Activated CD4-positive, alpha-beta T cell treated with anti-CD3 and anti-CD28 coated beads, Interleukin-2, amount 10 ng/mL, durations not matched to agents 7 days and 5 days (primary cell): Measurements from ENCODE around the gene SNX25. TPM values are rescaled to one million over a fixed set of nuclear protein-coding genes. Genes with fewer than 3 reads are reported as not detected.
"Not testable (repeated sequence)": the region's sequence is repeated elsewhere in the genome, so short reads cannot be mapped to it uniquely, and the experiment has no call there.

Experiments used
- CTCF ChIA-PET: fragments of 350-600 bp; sonication (Branson Sonifier 250); formaldehyde crosslinking; loops from one replicate; lab custom pipeline; 2021; ENCODE audit warnings: antibody characterized with exemption; lab: Charles Lee
- POLR2A ChIA-PET: fragments of 350-600 bp; sonication (Branson Sonifier 250); formaldehyde crosslinking; loops from one replicate; lab custom pipeline; 2021; ENCODE audit warnings: antibody characterized with exemption; lab: Charles Lee
- DNase-seq: peaks from one replicate; pipeline ENCODE4 v3.0.0-alpha.2; 2020
- H3K27ac Mint-ChIP-seq: one replicate; pipeline ENCODE4 v1.8.0; 2021; ENCODE audit warnings: mild to moderate bottlenecking, moderate library complexity, mixed read lengths
- H3K27me3 Mint-ChIP-seq: one replicate; pipeline ENCODE4 v1.8.0; 2021; ENCODE audit warnings: mixed read lengths
- H3K36me3 Mint-ChIP-seq: one replicate; pipeline ENCODE4 v1.8.0; 2021; ENCODE audit warnings: low read depth, mixed read lengths
- H3K4me1 Mint-ChIP-seq: one replicate; pipeline ENCODE4 v1.8.0; 2021; ENCODE audit warnings: mixed read lengths
- H3K4me3 Mint-ChIP-seq: one replicate; pipeline ENCODE4 v1.8.0; 2021; ENCODE audit warnings: mild to moderate bottlenecking, moderate library complexity, mixed read lengths
- H3K9me3 Mint-ChIP-seq: one replicate; pipeline ENCODE4 v1.8.0; 2021; ENCODE audit warnings: mixed read lengths
- total RNA-seq, 2 experiments: library from RNA; stranded (reverse); gene quantifications; one replicate each; pipeline ENCODE4 v1.2.3, GENCODE V29; 2021

Gene SNX25
- total RNA-seq, 2 experiments from 2014 or later = 9.0 to 12.0 TPM

DNA sequence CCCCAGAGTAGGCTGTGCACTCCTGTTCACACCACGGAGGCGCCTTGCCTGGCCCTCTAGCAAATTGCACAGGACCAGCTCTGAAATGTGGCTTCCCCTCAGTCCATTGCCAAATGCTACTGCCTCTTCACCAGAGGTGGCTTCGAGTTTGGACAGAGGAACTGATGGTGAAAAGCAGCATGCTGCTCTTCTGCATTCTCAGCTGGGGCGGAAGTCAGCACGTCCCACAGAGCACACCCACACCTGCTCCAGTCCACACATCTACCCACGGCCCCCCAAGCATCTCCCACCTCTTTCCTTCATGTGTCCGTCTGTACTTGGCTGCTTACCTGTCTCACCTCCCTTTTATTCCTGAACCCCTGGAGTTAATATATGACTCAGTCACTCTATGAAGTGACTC lies 142.8 kb downstream of the SNX25 start:
- Mint-ChIP-seq H3K36me3 (peaks cover 25% of the 10 kb centered on the region), H3K27ac (peak overlapping the region; percentile 14), H3K4me1 (peaks cover 5% of the 10 kb centered on the region), H3K27me3 (no peaks in the 10 kb centered on the region), H3K9me3 (no peaks in the 10 kb centered on the region), H3K4me3 (no peak overlapping the region)
- DNase-seq = no peak
- ChIA-PET POLR2A (no interaction called here), CTCF (interaction anchor here (1.2 kb wide), 1 partner anchor 10 kb away, joined by 3 read pairs; no protein-coding TSS in a partner anchor)

DNA sequence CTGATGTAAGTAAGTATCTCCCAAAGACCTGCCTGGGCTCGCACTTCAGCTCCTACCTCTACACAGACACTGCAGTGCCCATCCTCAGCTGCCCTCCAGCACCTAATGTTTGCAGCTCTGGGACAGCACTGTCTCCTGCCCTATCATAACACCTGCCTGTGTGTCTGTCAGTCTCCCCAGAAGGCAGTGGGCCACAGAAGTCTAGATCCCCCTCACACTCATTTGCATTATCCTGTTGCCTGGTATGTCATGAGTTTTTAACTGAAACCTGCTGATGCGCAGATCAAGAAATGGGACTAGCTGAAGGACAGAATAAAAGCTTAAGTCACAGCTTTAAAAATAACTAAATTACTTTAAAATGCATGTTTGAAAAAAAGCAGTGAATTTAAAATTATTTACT lies 143.3 kb downstream of the SNX25 start:
- Mint-ChIP-seq H3K9me3 (no peaks in the 10 kb centered on the region), H3K4me3 (no peak overlapping the region), H3K27me3 (no peaks in the 10 kb centered on the region), H3K27ac (no peak overlapping the region), H3K36me3 (peaks cover 25% of the 10 kb centered on the region), H3K4me1 (peaks cover 5% of the 10 kb centered on the region)
- CTCF ChIA-PET = interaction anchor here (1.2 kb wide), 1 partner anchor 10 kb away, joined by 3 read pairs; no protein-coding TSS in a partner anchor
- DNase-seq = no peak
- POLR2A ChIA-PET = no interaction called here

DNA sequence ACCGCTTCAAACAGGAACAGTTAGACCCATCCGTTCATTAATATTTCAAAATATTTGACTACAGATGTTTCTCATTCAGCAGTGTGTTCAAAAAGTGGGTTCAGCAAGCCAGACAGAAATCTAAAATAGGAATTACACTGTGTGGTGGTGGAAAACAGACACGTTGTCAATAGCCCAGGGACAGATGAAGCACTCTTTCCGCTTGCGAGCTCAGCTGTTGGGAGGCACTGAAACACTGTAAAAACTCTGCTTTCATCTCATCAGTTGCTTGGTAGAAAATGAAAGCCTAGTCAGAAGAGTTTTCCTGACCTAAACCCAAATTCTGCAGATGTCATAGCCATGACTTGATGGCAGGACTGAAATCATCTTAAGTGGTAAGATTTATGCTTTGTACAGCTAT lies 147.8 kb downstream of the SNX25 start:
- Mint-ChIP-seq H3K27ac (no peak overlapping the region), H3K27me3 (no peaks in the 10 kb centered on the region), H3K9me3 (no peaks in the 10 kb centered on the region), H3K4me3 (no peak overlapping the region), H3K36me3 (peaks cover 17% of the 10 kb centered on the region), H3K4me1 (no peaks in the 10 kb centered on the region)
- ChIA-PET CTCF (interaction anchor here (0.9 kb wide), 1 partner anchor 23 kb away, joined by 3 read pairs; no protein-coding TSS in a partner anchor), POLR2A (no interaction called here)
- DNase-seq = no peak

DNA sequence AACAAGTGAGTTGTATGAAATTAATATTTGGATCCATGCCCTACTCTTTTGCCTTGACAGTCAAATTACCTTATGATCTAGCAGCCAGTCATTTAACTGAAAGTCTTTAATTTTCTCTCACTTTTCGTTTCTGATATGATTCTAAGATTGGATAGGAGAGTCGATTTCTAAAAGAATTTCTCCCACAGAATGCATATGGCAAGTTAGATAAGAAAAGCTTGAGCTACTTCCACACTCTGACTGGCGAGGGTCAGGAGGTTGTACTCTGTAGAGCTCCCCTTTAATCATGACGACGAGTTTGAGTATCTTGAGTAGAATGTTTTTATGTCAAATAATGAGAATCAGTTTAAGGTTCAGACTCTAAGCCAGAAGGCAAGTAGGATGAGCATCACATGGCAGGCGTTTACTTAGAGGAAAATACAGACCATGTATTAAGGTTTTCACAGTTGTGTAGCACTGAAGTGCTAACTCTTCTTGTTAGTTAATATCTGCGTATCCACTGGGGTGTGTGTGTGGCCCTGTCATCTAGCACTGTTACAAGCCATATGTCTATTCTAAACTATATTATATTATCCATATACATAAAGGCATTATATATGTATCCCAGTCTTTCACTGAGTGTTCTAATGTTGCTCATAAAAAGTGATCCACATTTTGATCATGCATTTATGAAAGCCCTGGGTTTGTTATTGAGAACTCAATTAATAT lies 148.5 kb downstream of the SNX25 start:
- Mint-ChIP-seq H3K9me3 (no peaks in the 10 kb centered on the region), H3K27me3 (no peaks in the 10 kb centered on the region), H3K36me3 (peaks cover 11% of the 10 kb centered on the region), H3K4me3 (no peak overlapping the region), H3K4me1 (no peaks in the 10 kb centered on the region), H3K27ac (no peak overlapping the region)
- no peak for DNase-seq
- ChIA-PET POLR2A (no interaction called here), CTCF (interaction anchor here (0.9 kb wide), 1 partner anchor 22 kb away, joined by 3 read pairs; no protein-coding TSS in a partner anchor)

DNA sequence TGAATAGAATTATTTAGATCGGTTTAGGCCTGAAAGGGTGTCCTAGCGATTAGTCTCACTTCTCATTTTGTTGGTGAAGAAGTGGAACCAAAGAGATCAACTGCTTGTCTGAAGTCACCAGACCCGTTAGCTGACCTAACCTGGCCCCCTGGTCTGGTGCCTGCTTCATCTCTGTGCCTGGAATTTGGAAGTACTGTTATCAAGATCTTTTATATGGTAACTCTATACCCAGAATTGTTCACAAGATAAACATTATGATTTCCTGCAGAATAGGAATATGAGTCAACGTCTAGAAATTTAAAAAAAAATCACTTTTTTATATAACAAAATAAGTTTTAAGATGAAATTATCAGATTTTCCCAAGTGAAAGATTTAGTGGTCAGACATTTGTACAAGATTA lies 149.1 kb downstream of the SNX25 start:
- peaks cover 9% of the 10 kb centered on the region for H3K36me3 Mint-ChIP-seq
- DNase-seq = no peak
- no peak overlapping the region for H3K27ac Mint-ChIP-seq
- CTCF ChIA-PET = no interaction called here
- H3K4me1 Mint-ChIP-seq = no peaks in the 10 kb centered on the region
- H3K9me3 Mint-ChIP-seq = no peaks in the 10 kb centered on the region
- POLR2A ChIA-PET = no interaction called here
- H3K4me3 Mint-ChIP-seq = no peak overlapping the region
- no peaks in the 10 kb centered on the region for H3K27me3 Mint-ChIP-seq

DNA sequence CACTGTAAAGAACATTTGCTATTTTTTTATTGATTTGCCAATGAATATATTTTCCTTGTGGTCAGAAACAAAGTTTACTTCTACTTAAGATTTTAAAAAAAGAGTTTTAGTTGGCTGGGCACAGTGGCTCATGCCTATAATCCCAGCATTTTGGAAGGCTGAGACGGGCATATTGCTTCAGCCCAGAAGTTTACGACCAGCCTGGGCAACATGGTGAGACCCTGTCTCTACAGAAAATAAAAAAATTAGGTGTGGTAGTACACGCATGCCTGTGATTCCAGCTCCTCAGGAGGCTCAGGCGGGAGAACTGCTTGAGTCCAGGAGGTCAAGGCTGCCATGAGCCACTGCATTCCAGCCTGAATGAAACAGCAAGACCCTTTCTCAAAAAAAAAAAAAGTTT lies 149.6 kb downstream of the SNX25 start:
- H3K4me3 Mint-ChIP-seq = no peak overlapping the region
- ChIA-PET CTCF (no interaction called here), POLR2A (no interaction called here)
- H3K27ac Mint-ChIP-seq = no peak overlapping the region
- H3K27me3 Mint-ChIP-seq = no peaks in the 10 kb centered on the region
- H3K36me3 Mint-ChIP-seq = peaks cover 9% of the 10 kb centered on the region
- no peaks in the 10 kb centered on the region for H3K4me1 Mint-ChIP-seq
- H3K9me3 Mint-ChIP-seq = no peaks in the 10 kb centered on the region
- no peak for DNase-seq

DNA sequence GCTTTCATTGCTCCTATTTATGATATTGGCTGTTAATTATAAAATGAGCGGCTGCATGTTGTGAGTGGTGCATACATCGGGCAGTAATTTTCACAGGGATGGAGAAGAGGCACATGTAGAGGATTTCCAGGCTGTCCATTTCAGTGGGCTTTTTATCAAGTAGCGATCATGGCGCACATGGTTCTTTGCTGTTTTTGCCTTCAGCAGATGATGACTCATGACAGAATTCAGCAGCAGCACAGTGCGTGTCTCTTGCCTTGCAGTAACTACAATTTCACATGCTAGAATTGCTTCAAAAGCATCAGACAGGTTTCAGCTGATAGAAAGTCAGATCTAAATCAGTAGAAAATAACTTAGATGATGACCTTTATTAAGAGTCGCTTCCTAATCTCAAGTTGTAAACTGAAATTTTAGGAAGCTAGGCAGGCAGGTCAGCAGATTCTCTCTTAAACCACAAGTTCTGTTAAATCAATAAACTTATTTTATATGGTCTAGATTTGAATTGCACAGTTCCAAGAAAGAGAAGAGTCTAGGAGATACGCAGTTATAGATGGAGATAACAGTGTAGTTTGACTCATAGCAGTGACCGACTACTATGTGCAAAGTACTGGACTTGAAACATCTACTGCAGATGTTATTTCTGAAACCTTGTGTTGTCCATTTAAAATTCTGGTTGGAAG lies 150.5 kb downstream of the SNX25 start:
- Mint-ChIP-seq H3K4me1 (no peaks in the 10 kb centered on the region), H3K36me3 (peaks cover 9% of the 10 kb centered on the region), H3K4me3 (no peak overlapping the region), H3K27me3 (no peaks in the 10 kb centered on the region), H3K9me3 (no peaks in the 10 kb centered on the region), H3K27ac (no peak overlapping the region)
- POLR2A ChIA-PET = no interaction called here
- CTCF ChIA-PET = no interaction called here
- DNase-seq = no peak

DNA sequence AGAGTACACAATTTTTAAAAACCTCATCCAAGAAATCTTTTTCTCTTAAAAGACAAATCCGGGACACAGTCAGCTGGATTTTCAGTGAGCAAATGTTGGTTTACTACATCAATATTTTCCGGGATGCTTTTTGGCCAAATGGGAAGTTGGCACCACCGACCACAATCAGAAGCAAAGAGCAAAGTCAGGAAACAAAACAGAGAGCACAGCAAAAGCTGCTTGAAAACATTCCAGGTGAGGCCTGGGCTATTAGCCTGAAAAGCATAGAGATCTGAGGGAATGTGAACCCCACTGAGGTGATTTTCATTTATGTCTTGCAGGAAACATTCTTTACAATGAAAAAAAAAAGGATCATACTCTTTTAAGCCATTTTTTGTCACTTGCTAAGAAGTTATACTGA lies 152.5 kb downstream of the SNX25 start:
- CTCF ChIA-PET = interaction anchor here (0.7 kb wide), 1 partner anchor 12 kb away, joined by 3 read pairs; no protein-coding TSS in a partner anchor
- no peak overlapping the region for H3K27ac Mint-ChIP-seq
- H3K36me3 Mint-ChIP-seq = peaks cover 9% of the 10 kb centered on the region
- DNase-seq = no peak
- no peaks in the 10 kb centered on the region for H3K4me1 Mint-ChIP-seq
- H3K27me3 Mint-ChIP-seq = no peaks in the 10 kb centered on the region
- POLR2A ChIA-PET = interaction anchor here (0.7 kb wide), 1 partner anchor 153 kb away, joined by 4 read pairs; no protein-coding TSS in a partner anchor
- no peak overlapping the region for H3K4me3 Mint-ChIP-seq
- no peaks in the 10 kb centered on the region for H3K9me3 Mint-ChIP-seq

DNA sequence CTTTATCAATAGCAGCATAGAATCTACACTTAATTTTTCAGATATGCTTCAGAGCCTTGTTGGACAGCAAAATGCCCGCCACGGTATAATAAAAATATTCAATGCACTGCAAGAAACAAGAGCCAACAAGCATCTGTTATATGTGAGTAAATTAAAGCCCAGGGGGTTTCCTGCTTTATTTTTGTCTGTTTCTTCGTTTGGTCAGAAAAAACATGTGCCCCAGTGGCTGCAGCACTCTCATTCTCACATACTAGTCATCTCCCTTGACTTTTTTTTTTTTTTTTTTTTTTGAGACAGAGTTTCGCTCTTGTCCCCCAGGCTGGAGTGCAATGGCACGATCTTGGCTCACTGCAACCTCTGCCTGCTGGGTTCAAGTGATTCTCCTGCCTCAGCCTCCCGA lies 153.2 kb downstream of the SNX25 start:
- not testable (repeated sequence) for H3K27ac Mint-ChIP-seq, H3K4me3 Mint-ChIP-seq, H3K9me3 Mint-ChIP-seq, H3K36me3 Mint-ChIP-seq, H3K4me1 Mint-ChIP-seq, H3K27me3 Mint-ChIP-seq, DNase-seq
- ChIA-PET POLR2A (interaction anchor here (0.7 kb wide), 1 partner anchor 154 kb away, joined by 4 read pairs; no protein-coding TSS in a partner anchor), CTCF (interaction anchor here (0.6 to 0.7 kb wide), 2 partner anchors 11 to 49 kb away, joined by 3 read pairs; no protein-coding TSS in a partner anchor)

DNA sequence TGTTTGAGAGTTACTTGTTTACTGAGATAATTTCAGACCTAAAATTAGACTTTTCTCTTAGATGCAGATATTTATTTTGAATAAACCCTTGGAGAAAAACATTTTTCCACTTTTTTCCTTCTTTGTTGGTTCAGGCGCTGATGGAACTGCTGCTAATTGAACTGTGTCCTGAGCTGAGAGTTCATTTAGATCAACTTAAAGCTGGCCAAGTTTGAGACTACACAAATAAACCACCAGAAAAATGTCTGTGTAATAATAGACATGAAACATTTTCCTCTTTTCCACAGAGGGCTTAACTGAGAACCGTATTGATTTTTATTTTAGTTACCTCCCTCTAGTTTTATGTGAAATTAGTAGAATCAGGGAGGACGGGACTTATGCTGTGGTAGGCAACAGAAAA lies 153.9 kb downstream of the SNX25 start:
- no peak for DNase-seq
- POLR2A ChIA-PET = no interaction called here
- H3K4me3 Mint-ChIP-seq = no peak overlapping the region
- no peaks in the 10 kb centered on the region for H3K9me3 Mint-ChIP-seq
- peaks cover 7% of the 10 kb centered on the region for H3K36me3 Mint-ChIP-seq
- no peaks in the 10 kb centered on the region for H3K27me3 Mint-ChIP-seq
- CTCF ChIA-PET = interaction anchor here (0.6 kb wide), 1 partner anchor 49 kb away, joined by 3 read pairs; no protein-coding TSS in a partner anchor
- H3K4me1 Mint-ChIP-seq = no peaks in the 10 kb centered on the region
- H3K27ac Mint-ChIP-seq = peak overlapping the region; percentile 19

DNA sequence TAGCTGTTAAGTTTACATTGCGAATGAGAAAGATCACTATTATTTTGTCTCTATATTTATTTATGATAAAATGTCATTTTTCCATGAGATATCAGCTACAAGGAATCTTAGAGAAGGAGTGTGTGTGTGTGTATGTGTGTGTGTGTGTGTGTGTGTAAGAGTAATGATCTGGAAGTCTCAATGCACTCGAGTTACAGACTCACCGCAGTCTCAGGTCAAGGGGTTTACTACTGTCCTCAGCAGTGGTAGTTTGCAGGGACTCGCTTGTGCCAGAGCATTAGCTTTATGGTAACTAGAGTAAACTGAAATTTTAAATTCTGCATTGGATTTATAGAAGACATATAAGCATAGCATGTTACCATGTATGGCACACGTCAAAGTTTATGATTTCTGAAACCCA lies 155.5 kb downstream of the SNX25 start:
- no peaks in the 10 kb centered on the region for H3K27me3 Mint-ChIP-seq
- H3K36me3 Mint-ChIP-seq = peaks cover 2% of the 10 kb centered on the region
- H3K4me3 Mint-ChIP-seq = no peak overlapping the region
- DNase-seq = no peak
- H3K4me1 Mint-ChIP-seq = no peaks in the 10 kb centered on the region
- H3K27ac Mint-ChIP-seq = no peak overlapping the region
- ChIA-PET POLR2A (no interaction called here), CTCF (no interaction called here)
- no peaks in the 10 kb centered on the region for H3K9me3 Mint-ChIP-seq

DNA sequence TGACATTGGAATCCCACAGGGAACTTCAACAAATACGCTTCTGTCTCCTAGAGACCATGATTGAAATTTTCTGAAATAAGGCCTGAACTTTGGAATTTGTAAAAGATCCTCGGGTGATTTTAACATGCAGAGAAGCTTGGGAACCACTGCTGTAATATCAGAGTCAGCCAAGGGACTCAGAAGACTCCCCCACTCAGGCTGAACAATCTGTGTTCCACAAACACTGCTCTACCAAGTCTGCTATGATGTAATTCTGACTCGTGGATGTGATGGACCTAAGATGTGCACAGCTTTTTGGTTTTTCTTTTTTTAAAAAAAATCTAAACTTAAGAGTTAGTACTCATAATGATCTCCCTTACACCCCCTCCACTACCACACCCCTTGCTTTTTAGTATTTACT lies 160.3 kb downstream of the SNX25 start:
- Mint-ChIP-seq H3K4me3 (no peak overlapping the region), H3K4me1 (no peaks in the 10 kb centered on the region)
- POLR2A ChIA-PET = no interaction called here

More for the DNA sequence above, 160.3 kb downstream of the SNX25 start:
- CTCF ChIA-PET = interaction anchor here (0.6 kb wide), 1 partner anchor 29 kb away, joined by 3 read pairs; no protein-coding TSS in a partner anchor
- H3K36me3 Mint-ChIP-seq = no peaks in the 10 kb centered on the region
- DNase-seq = no peak
- H3K27me3 Mint-ChIP-seq = no peaks in the 10 kb centered on the region
- H3K9me3 Mint-ChIP-seq = no peaks in the 10 kb centered on the region
- H3K27ac Mint-ChIP-seq = no peak overlapping the region
